Keratinocyte (primary cell): Measurements from ENCODE around the gene RBM38. TPM values are rescaled to one million over a fixed set of nuclear protein-coding genes. Genes with fewer than 3 reads are reported as not detected.

Source experiments
- DNase-seq: peaks from one replicate; pipeline ENCODE4 v3.0.0-alpha.2; 2011; ENCODE audit warnings: low read depth, missing footprints, low spot score
- FAIRE-seq: peaks from 2 replicates; lab custom pipeline; 2011; peaks lifted over from hg19 to GRCh38; lab: Jason Lieb, UNC
- H2AFZ ChIP-seq: 2 replicates; pipeline ENCODE4 v1.6.0; 2012; ENCODE audit warnings: low read length, control low read depth, inconsistent platforms; ENCODE audit not compliant: control insufficient read depth
- H3K27ac ChIP-seq: 2 replicates; pipeline ENCODE4 v1.5.1; 2011; ENCODE audit warnings: low read length; ENCODE audit not compliant: control insufficient read depth, insufficient read depth
- H3K27me3 ChIP-seq: 3 replicates; pipeline ENCODE4 v1.6.0; 2011; ENCODE audit warnings: low read length; ENCODE audit not compliant: control insufficient read depth, insufficient read depth; ENCODE audit errors: extremely low read depth
- H3K36me3 ChIP-seq, 2 experiments: 2 replicates in 1 of 2; 3 replicates in 1 of 2; pipeline ENCODE4 v1.5.1; 2011; ENCODE audit warnings: low read length in 2 of 2, mild to moderate bottlenecking in 1 of 2; ENCODE audit not compliant: control insufficient read depth in 2 of 2, insufficient read depth in 2 of 2; ENCODE audit errors: extremely low read depth in 1 of 2
- H3K4me1 ChIP-seq: 3 replicates; pipeline ENCODE4 v1.5.1; 2011; ENCODE audit warnings: low read length; ENCODE audit not compliant: control insufficient read depth, insufficient read depth; ENCODE audit errors: extremely low read depth
- H3K4me2 ChIP-seq: 3 replicates; pipeline ENCODE4 v1.6.0; 2011; ENCODE audit warnings: low read depth, low read length; ENCODE audit not compliant: control insufficient read depth, insufficient read depth; ENCODE audit errors: extremely low read depth
- H3K4me3 ChIP-seq, 3 experiments: fragments of 200-600 bp in 1 of 3; sonication (generic) in 1 of 3; 2 replicates in 2 of 3; 3 replicates in 1 of 3; pipeline ENCODE4 v1.5.1; 2011 to 2016; ENCODE audit warnings: low read length in 3 of 3, mild to moderate bottlenecking in 3 of 3, control low read depth in 2 of 3, inconsistent platforms in 1 of 3, low read depth in 1 of 3, mixed read lengths in 1 of 3, mixed run types in 1 of 3, moderate library complexity in 1 of 3; ENCODE audit not compliant: control insufficient read depth in 2 of 3, insufficient read depth in 2 of 3; ENCODE audit errors: extremely low read depth in 1 of 3
- H3K79me2 ChIP-seq: 2 replicates; pipeline ENCODE4 v1.6.0; 2012; ENCODE audit warnings: low read length; ENCODE audit not compliant: control insufficient read depth, insufficient read depth
- H3K9ac ChIP-seq: 3 replicates; pipeline ENCODE4 v1.6.0; 2011; ENCODE audit warnings: low read length; ENCODE audit not compliant: control insufficient read depth, insufficient read depth; ENCODE audit errors: extremely low read depth
- H3K9me1 ChIP-seq: 3 replicates; pipeline ENCODE4 v1.6.0; 2011; ENCODE audit warnings: low read length; ENCODE audit not compliant: control insufficient read depth, insufficient read depth; ENCODE audit errors: extremely low read depth
- H3K9me3 ChIP-seq: 2 replicates; pipeline ENCODE4 v1.5.1; 2012; ENCODE audit warnings: low read depth, low read length; ENCODE audit not compliant: control insufficient read depth
- H4K20me1 ChIP-seq: 3 replicates; pipeline ENCODE4 v1.6.0; 2011; ENCODE audit warnings: low read length; ENCODE audit not compliant: control insufficient read depth, insufficient read depth; ENCODE audit errors: extremely low read depth
- EZH2 ChIP-seq: IDR thresholded peaks from one replicate; pipeline ENCODE4 v1.6.1; 2012; ENCODE audit warnings: inconsistent platforms, mild to moderate bottlenecking, low read length, moderate library complexity
- dilution Hi-C: fragments of 300-500 bp; cut with MboI; formaldehyde crosslinking; loops from one replicate; pipeline ENCODE4 v1.7.0; 2020; ENCODE audit warnings: low sequenced_read_pairs; ENCODE audit not compliant: extremely low pct_ligation_motif_present
- polyA plus RNA-seq, 5 experiments: library from polyadenylated mRNA; depleted of rRNA in 3 of 5; stranded (reverse) in 3 of 5; stranded (forward) in 1 of 5; unstranded in 1 of 5; fragments of >200 nt; gene quantifications; 1 replicate in 1 of 5; 2 replicates in 3 of 5; 3 replicates in 1 of 5; pipeline versions ENCODE4 v1.2.1 to v1.2.3, GENCODE V29; 2011 to 2012; ENCODE audit warnings: missing spikeins in 2 of 5, low read depth in 1 of 5, low replicate concordance in 1 of 5
- TF ChIP-seq, protein P1 (sequence below), 3 experiments: IDR thresholded peaks in 1 of 3; conservative IDR thresholded peaks in 1 of 3; optimal IDR thresholded peaks in 1 of 3; 2 replicates in 2 of 3; 3 replicates in 1 of 3; pipeline versions ENCODE3 to v1.5.1; 2011; ENCODE audit warnings: low read length in 3 of 3, mild to moderate bottlenecking in 3 of 3, moderate library complexity in 2 of 3, control low read depth in 1 of 3, inconsistent platforms in 1 of 3; ENCODE audit not compliant: insufficient read depth in 2 of 3; ENCODE audit errors: extremely low read depth in 1 of 3

Gene RBM38
- polyA plus RNA-seq, 1 donor (not counting 4 experiments of a cell fraction or from before 2014, with no cell fraction given) = 5.1 TPM

DNA sequence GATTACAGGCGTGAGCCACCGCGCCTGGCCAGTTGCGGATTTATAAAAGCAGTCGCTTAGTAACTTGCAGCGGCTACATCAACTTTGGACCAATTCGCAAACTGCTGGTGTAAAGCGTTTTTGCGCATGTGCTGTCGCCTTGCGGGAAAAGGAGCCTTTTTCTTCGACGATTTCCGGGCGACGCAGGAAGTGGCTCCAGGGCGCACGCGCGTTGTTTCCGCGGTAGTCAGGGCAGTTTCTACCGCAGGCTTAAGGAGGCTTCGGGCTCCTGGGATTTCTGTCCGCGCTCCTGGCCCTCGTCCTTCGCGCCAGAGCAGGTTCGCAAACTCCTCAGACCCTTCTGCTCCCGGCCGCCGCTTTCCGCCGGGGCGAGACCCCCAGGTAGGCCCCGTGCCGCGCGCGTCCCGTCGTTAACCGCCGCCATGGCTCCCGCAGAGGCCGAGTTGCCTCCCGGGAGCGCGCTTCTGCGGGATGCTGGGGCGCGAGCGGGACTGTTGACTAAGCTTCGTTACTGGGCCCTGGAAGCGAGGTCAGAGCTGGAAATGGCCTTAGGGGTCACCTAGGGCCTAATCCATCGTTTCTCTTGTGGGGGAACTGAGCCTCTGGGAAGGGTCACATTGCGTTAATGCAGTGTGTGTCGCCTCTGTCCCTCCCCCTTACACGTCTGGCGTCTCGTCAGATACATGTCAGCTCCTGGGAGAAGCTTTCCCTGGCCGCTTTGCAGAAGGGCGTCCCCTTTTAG is 40.0 kb upstream of the RBM38 start, which contains the start of gene RAE1:
RAE1 (plus strand) TSS at position 214 of the 742 bp plus-strand sequence. CDS start 2,784 bp downstream, outside the sequence.
- peaks cover 11% of the 10 kb centered on the region for H3K4me1 ChIP-seq
- dilution Hi-C loops = no loop called here
- peaks cover 31% of the 10 kb centered on the region for H3K79me2 ChIP-seq
- TF ChIP-seq EZH2 = no peak
- TF ChIP-seq, protein P1, sequence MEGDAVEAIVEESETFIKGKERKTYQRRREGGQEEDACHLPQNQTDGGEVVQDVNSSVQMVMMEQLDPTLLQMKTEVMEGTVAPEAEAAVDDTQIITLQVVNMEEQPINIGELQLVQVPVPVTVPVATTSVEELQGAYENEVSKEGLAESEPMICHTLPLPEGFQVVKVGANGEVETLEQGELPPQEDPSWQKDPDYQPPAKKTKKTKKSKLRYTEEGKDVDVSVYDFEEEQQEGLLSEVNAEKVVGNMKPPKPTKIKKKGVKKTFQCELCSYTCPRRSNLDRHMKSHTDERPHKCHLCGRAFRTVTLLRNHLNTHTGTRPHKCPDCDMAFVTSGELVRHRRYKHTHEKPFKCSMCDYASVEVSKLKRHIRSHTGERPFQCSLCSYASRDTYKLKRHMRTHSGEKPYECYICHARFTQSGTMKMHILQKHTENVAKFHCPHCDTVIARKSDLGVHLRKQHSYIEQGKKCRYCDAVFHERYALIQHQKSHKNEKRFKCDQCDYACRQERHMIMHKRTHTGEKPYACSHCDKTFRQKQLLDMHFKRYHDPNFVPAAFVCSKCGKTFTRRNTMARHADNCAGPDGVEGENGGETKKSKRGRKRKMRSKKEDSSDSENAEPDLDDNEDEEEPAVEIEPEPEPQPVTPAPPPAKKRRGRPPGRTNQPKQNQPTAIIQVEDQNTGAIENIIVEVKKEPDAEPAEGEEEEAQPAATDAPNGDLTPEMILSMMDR (optimal IDR thresholded peaks at IDR 0.05 in 1 of 3, IDR thresholded peaks at IDR 0.05 in 1 of 3, conservative IDR thresholded peaks at IDR 0.05 in 1 of 3; ENCODE audit: extremely low read depth in 1 of 3, insufficient read depth in 2 of 3, low read length in 3 of 3) = no peak
- peak within 1 kb of the TSS; percentile 91 for H3K27ac ChIP-seq
- H3K4me3 ChIP-seq = peak within 1 kb of the TSS; percentile 65 to 96 (median 83)
- FAIRE-seq = peak; percentile 67
- no peaks in the 10 kb centered on the region for H3K27me3 ChIP-seq
- H3K9me1 ChIP-seq = no peaks in the 10 kb centered on the region
- peak within 1 kb of the TSS; percentile 72 for H3K4me2 ChIP-seq
- DNase-seq = peak; percentile 50
- H3K9me3 ChIP-seq = no peaks in the 10 kb centered on the region
- peaks cover 11 to 17% of the 10 kb centered on the region in 2 experiments for H3K36me3 ChIP-seq
- no peaks in the 10 kb centered on the region for H4K20me1 ChIP-seq
- H3K9ac ChIP-seq = peak within 1 kb of the TSS; percentile 92
- H2AFZ ChIP-seq = peak within 1 kb of the TSS; percentile 89

DNA sequence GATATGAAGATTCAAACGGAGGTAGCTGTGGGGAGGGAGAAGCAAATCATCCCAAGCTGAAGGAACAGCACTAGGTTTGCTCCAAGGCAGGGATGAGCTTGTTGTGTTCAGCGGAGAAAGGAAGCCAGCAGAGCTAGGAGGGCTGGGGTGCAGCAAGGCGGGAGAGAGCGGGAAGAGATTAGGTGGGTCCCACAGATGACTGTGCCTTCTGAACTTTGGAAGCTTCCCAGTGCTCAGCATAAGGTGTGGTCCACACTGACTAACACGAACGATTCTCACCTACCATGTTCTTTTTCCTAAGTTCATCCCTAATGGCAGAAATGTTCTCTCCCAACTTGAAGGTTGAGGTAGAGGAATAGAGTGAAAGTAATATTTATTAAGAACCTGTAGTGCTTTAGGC is 38.9 kb upstream of the RBM38 start:
- peaks cover 11% of the 10 kb centered on the region for H3K4me1 ChIP-seq
- H3K9me1 ChIP-seq = no peaks in the 10 kb centered on the region
- TF ChIP-seq EZH2 = no peak
- TF ChIP-seq, protein P1 (optimal IDR thresholded peaks at IDR 0.05 in 1 of 3, IDR thresholded peaks at IDR 0.05 in 1 of 3, conservative IDR thresholded peaks at IDR 0.05 in 1 of 3; ENCODE audit: extremely low read depth in 1 of 3, insufficient read depth in 2 of 3, low read length in 3 of 3) = no peak
- H3K27me3 ChIP-seq = no peaks in the 10 kb centered on the region
- no peaks in the 10 kb centered on the region for H3K9me3 ChIP-seq
- FAIRE-seq (no peak), DNase-seq (no peak)
- peaks cover 14 to 25% of the 10 kb centered on the region in 2 experiments for H3K36me3 ChIP-seq
- dilution Hi-C loops = no loop called here
- H3K4me2 ChIP-seq = peak overlapping the region; percentile 72
- H3K9ac ChIP-seq = peak overlapping the region; percentile 92
- H2AFZ ChIP-seq = no peak overlapping the region
- peak overlapping the region; percentile 91 for H3K27ac ChIP-seq
- peaks cover 37% of the 10 kb centered on the region for H3K79me2 ChIP-seq
- peak overlapping the region in 2 of 3 experiments; percentile 65 to 96 for H3K4me3 ChIP-seq
- no peaks in the 10 kb centered on the region for H4K20me1 ChIP-seq
